Endothelial cell of umbilical vein (primary cell): Measurements from ENCODE around the gene AGPAT1. TPM values are rescaled to one million over a fixed set of nuclear protein-coding genes. Genes with fewer than 3 reads are reported as not detected.

Experiments
- BruUV-seq: library from RNA; stranded (reverse); fragments of 400-500 nt; replicated peaks from 2 replicates; lab custom pipeline; 2021; lab: Mats Ljungman, UMichigan
- CTCF ChIA-PET: fragments of 300-600, 350-600 bp; sonication (Branson Sonifier 250); formaldehyde crosslinking; loops from one replicate; lab custom pipeline; 2021; ENCODE audit warnings: antibody characterized with exemption, inconsistent platforms; lab: Charles Lee
- POLR2A ChIA-PET: fragments of 300-600, 350-600 bp; sonication (Branson Sonifier 250); formaldehyde crosslinking; loops from one replicate; lab custom pipeline; 2021; ENCODE audit warnings: antibody characterized with exemption, inconsistent platforms; lab: Charles Lee
- DNase-seq: peaks from one replicate; pipeline ENCODE4 v3.0.0-alpha.2; 2011; ENCODE audit warnings: low read depth, low spot score
- FAIRE-seq: peaks from 2 replicates; lab custom pipeline; 2011; peaks lifted over from hg19 to GRCh38; lab: Jason Lieb, UNC
- H2AFZ ChIP-seq: 2 replicates; pipeline ENCODE4 v1.6.0; 2012; ENCODE audit warnings: low read depth, low read length, control low read depth, inconsistent platforms
- H3K27ac ChIP-seq: 2 replicates; pipeline ENCODE4 v1.5.1; 2011; ENCODE audit warnings: low read depth, mild to moderate bottlenecking, control low read depth, low read length, moderate library complexity; ENCODE audit not compliant: insufficient read depth
- H3K27me3 ChIP-seq, 2 experiments: 2 replicates each; pipeline versions ENCODE4 v1.6.0 to v1.6.1; 2011; ENCODE audit warnings: low read length in 2 of 2, mixed read lengths in 1 of 2; ENCODE audit not compliant: control insufficient read depth in 2 of 2, insufficient read depth in 2 of 2
- H3K36me3 ChIP-seq, 2 experiments: 2 replicates in 1 of 2; 3 replicates in 1 of 2; pipeline ENCODE4 v1.5.1; 2011; ENCODE audit warnings: low read length in 2 of 2, mild to moderate bottlenecking in 1 of 2, moderate library complexity in 1 of 2; ENCODE audit not compliant: control insufficient read depth in 2 of 2, insufficient read depth in 2 of 2; ENCODE audit errors: extremely low read depth in 1 of 2
- H3K4me1 ChIP-seq: 3 replicates; pipeline ENCODE4 v1.5.1; 2011; ENCODE audit warnings: mild to moderate bottlenecking, low read length; ENCODE audit not compliant: control insufficient read depth, insufficient read depth; ENCODE audit errors: extremely low read depth
- H3K4me2 ChIP-seq: 2 replicates; pipeline ENCODE4 v1.6.1; 2011; ENCODE audit warnings: low read length, control low read depth, mixed read lengths; ENCODE audit not compliant: insufficient read depth
- H3K4me3 ChIP-seq, 3 experiments: fragments of 200-600 bp in 1 of 3; sonication (generic), shearing (Covaris generic) in 1 of 3; replicated peaks in 1 of 3; 2 replicates each; pipeline ENCODE4 v1.5.1; 2011 to 2016; ENCODE audit warnings: control low read depth in 3 of 3, low read length in 3 of 3, mild to moderate bottlenecking in 2 of 3, inconsistent platforms in 1 of 3, low read depth in 1 of 3, moderate library complexity in 1 of 3; ENCODE audit not compliant: insufficient read depth in 1 of 3
- H3K79me2 ChIP-seq: 2 replicates; pipeline ENCODE4 v1.6.0; 2012; ENCODE audit warnings: low read length, inconsistent platforms; ENCODE audit not compliant: control insufficient read depth, insufficient read depth
- H3K9ac ChIP-seq: replicated peaks from 2 replicates; pipeline ENCODE3; 2011; ENCODE audit warnings: low read length, control low read depth; ENCODE audit not compliant: insufficient read depth; ENCODE audit errors: extremely low read depth
- H3K9me1 ChIP-seq: replicated peaks from 3 replicates; pipeline ENCODE4 v1.6.0; 2011; ENCODE audit warnings: mild to moderate bottlenecking, low read length; ENCODE audit not compliant: control insufficient read depth, insufficient read depth; ENCODE audit errors: extremely low read depth
- H3K9me3 ChIP-seq: replicated peaks from 2 replicates; pipeline ENCODE4 v1.5.1; 2012; ENCODE audit warnings: low read length, inconsistent platforms; ENCODE audit not compliant: control insufficient read depth, insufficient read depth
- H4K20me1 ChIP-seq: replicated peaks from 2 replicates; pipeline ENCODE3; 2011; ENCODE audit warnings: mild to moderate bottlenecking, low read length; ENCODE audit not compliant: control insufficient read depth, insufficient read depth; ENCODE audit errors: extremely low read depth
- EZH2 ChIP-seq: IDR thresholded peaks from 2 replicates; pipeline ENCODE4 v1.6.1; 2012; ENCODE audit warnings: borderline replicate concordance, low read depth, mild to moderate bottlenecking, moderate library complexity, low read length, inconsistent platforms; ENCODE audit not compliant: severe bottlenecking
- FOS ChIP-seq: IDR thresholded peaks from 2 replicates; pipeline ENCODE4 v1.6.1; 2011; ENCODE audit warnings: mild to moderate bottlenecking, low read length, moderate library complexity, borderline replicate concordance; ENCODE audit not compliant: insufficient read depth
- GATA2 ChIP-seq: IDR thresholded peaks from 2 replicates; pipeline ENCODE4 v1.7.0; 2011; ENCODE audit warnings: low read depth, mild to moderate bottlenecking, moderate library complexity, mixed read lengths, low read length; ENCODE audit not compliant: insufficient read length, insufficient read depth
- JUN ChIP-seq: IDR thresholded peaks from 2 replicates; pipeline ENCODE4 v1.6.1; 2011; ENCODE audit warnings: borderline replicate concordance, low read depth; ENCODE audit not compliant: insufficient read length, insufficient read depth
- MYC ChIP-seq: IDR thresholded peaks from one replicate; pipeline ENCODE4 v1.6.1; 2011; ENCODE audit warnings: mild to moderate bottlenecking, low read depth, low read length
- POLR2A ChIP-seq: IDR thresholded peaks from 2 replicates; pipeline ENCODE4 v1.6.1; 2012; ENCODE audit warnings: low read depth, mild to moderate bottlenecking, control low read depth, low read length
- POLR2AphosphoS5 ChIP-seq: IDR thresholded peaks from 2 replicates; pipeline ENCODE4 v1.6.1; 2012; ENCODE audit warnings: low read depth, mild to moderate bottlenecking, control low read depth, low read length, moderate library complexity; ENCODE audit not compliant: insufficient read depth
- dilution Hi-C: fragments of 300-500 bp; cut with MboI; formaldehyde crosslinking; loops from one replicate; pipeline ENCODE4 v1.15.0; 2019; ENCODE audit warnings: low sequenced_read_pairs; ENCODE audit not compliant: extremely low pct_ligation_motif_present
- intact Hi-C: fragments of 100-400 bp; cut with micrococcal nuclease; formaldehyde crosslinking; loops from one replicate; pipeline ENCODE4 v1.10.0; 2022
- polyA plus RNA-seq, 4 experiments: library from polyadenylated mRNA; depleted of rRNA in 3 of 4; stranded (reverse) in 3 of 4; unstranded in 1 of 4; fragments of >200 nt; gene quantifications; 2 replicates each; pipeline versions ENCODE4 v1.2.1 to v1.2.3, GENCODE V29; 2011 to 2012; ENCODE audit warnings: missing spikeins in 1 of 4
- total RNA-seq: library from RNA; stranded (reverse); gene quantifications from 2 replicates; pipeline ENCODE4 v1.2.3, GENCODE V29; 2021
- TF ChIP-seq, protein P1 (sequence below): IDR thresholded peaks from 2 replicates; pipeline ENCODE4 v1.6.1; 2011; ENCODE audit not compliant: insufficient read depth, insufficient read length
- TF ChIP-seq, protein P2 (sequence below), 2 donors: IDR thresholded peaks; 1 replicate in 1 of 2; 2 replicates in 1 of 2; pipeline ENCODE4 v1.5.1; 2011; ENCODE audit warnings: low read length in 2 of 2, mild to moderate bottlenecking in 2 of 2, moderate library complexity in 2 of 2, control low read depth in 1 of 2, inconsistent platforms in 1 of 2, low read depth in 1 of 2; ENCODE audit not compliant: insufficient read depth in 1 of 2; ENCODE audit errors: extremely low read depth in 1 of 2

The AGPAT1 gene
- total and polyA plus RNA-seq, 2 donors (not counting 3 experiments of a cell fraction or from before 2014, with no cell fraction given), result 38.4 to 132 TPM

DNA sequence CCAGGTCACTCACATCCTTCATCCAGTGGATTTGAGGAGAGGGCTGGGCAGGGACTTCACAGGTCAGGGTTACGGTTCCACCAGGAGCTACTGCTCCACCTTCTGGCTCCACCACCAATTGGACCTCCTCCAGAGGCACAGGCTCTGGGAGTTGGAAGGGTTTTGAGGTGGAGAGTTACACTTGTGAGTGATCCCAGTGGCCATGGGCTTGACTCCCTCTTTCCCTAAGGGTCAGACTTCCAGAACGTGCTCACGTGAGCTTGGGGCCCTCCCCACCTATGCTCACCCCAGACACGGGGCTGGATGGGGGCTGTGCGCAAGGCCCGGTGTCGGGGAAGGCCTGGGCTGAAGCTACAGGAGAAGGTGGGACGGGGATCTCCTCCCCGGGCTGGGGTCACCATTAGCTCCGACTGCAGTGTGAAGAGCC, 6.7 kb upstream of the AGPAT1 start:
- ChIA-PET CTCF (interaction anchor here (1.0 to 1.7 kb wide), 2 partner anchors 13 to 64 kb away, joined by 3 to 5 read pairs; no protein-coding TSS in a partner anchor), POLR2A (no interaction called here)
- DNase-seq, result no peak
- no peak for FAIRE-seq
- TF ChIP-seq GATA2, result no peak
- TF ChIP-seq, protein P1, sequence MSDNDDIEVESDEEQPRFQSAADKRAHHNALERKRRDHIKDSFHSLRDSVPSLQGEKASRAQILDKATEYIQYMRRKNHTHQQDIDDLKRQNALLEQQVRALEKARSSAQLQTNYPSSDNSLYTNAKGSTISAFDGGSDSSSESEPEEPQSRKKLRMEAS, result no peak
- no peak for TF ChIP-seq EZH2
- no peak for TF ChIP-seq FOS
- TF ChIP-seq, protein P2, sequence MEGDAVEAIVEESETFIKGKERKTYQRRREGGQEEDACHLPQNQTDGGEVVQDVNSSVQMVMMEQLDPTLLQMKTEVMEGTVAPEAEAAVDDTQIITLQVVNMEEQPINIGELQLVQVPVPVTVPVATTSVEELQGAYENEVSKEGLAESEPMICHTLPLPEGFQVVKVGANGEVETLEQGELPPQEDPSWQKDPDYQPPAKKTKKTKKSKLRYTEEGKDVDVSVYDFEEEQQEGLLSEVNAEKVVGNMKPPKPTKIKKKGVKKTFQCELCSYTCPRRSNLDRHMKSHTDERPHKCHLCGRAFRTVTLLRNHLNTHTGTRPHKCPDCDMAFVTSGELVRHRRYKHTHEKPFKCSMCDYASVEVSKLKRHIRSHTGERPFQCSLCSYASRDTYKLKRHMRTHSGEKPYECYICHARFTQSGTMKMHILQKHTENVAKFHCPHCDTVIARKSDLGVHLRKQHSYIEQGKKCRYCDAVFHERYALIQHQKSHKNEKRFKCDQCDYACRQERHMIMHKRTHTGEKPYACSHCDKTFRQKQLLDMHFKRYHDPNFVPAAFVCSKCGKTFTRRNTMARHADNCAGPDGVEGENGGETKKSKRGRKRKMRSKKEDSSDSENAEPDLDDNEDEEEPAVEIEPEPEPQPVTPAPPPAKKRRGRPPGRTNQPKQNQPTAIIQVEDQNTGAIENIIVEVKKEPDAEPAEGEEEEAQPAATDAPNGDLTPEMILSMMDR (IDR thresholded peaks at IDR 0.05; ENCODE audit: extremely low read depth in 1 of 2, insufficient read depth in 1 of 2, low read depth in 1 of 2, low read length in 2 of 2), result no peak
- TF ChIP-seq MYC, result no peak
- no peak for TF ChIP-seq POLR2A
- no peak for TF ChIP-seq JUN
- no peak for TF ChIP-seq POLR2AphosphoS5
- H3K9me3 ChIP-seq, result no peaks in the 10 kb centered on the region
- H3K36me3 ChIP-seq, result peaks cover 3 to 31% of the 10 kb centered on the region in 2 experiments
- no peak overlapping the region for H2AFZ ChIP-seq
- H4K20me1 ChIP-seq, result no peaks in the 10 kb centered on the region
- no peak overlapping the region for H3K27ac ChIP-seq
- H3K4me2 ChIP-seq, result no peak overlapping the region
- dilution Hi-C loops, result no loop called here
- H3K27me3 ChIP-seq, result no peaks in the 10 kb centered on the region
- H3K9ac ChIP-seq, result no peak overlapping the region
- H3K4me1 ChIP-seq, result peaks cover 17% of the 10 kb centered on the region
- intact Hi-C loops, result no loop called here
- no peak overlapping the region for H3K4me3 ChIP-seq
- peaks cover 6% of the 10 kb centered on the region for H3K79me2 ChIP-seq
- no peaks in the 10 kb centered on the region for H3K9me1 ChIP-seq
- BruUV-seq, result no TSS peak
